ENCODE results near the gene C7orf57.
"Not testable (repeated sequence)": the region's sequence is repeated elsewhere in the genome, so short reads cannot be mapped to it uniquely, and the experiment has no call there.

Gene C7orf57

GRCh38 chr7:48038815-48039506, 3.6 kb downstream of the C7orf57 start:
- no peak for DNase-seq

GRCh38 chr7:48040944-48041652, 5.8 kb downstream of the C7orf57 start:
- DNase-seq: no peak

GRCh38 chr7:48041653-48041970, 6.3 kb downstream of the C7orf57 start:
- DNase-seq: no peak

- DNase-seq: no peak
These were observed 6.9 kb downstream of the C7orf57 start for GRCh38 chr7:48042216-48042615.

DNA sequence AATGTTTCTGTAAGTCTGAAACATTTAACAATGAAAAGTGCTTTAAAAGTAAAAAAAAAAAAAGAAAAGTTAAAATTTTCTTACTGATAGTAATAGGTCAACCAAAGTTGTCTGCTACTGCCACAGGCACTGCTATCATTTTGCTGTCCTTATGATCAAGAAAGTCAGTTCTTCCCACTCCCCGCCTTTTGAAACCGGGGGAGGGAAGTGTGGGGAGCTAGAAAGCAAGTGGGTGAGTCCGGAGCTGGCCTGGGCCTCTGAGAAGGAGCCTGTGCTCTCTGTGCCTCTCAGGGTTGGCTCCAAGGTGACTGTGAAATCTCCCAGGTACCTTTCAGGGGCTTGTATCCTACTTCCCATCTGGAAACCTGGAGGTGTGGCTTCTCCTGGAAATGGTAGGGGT, 7.3 kb downstream of the C7orf57 start:
- no peak for DNase-seq

DNA sequence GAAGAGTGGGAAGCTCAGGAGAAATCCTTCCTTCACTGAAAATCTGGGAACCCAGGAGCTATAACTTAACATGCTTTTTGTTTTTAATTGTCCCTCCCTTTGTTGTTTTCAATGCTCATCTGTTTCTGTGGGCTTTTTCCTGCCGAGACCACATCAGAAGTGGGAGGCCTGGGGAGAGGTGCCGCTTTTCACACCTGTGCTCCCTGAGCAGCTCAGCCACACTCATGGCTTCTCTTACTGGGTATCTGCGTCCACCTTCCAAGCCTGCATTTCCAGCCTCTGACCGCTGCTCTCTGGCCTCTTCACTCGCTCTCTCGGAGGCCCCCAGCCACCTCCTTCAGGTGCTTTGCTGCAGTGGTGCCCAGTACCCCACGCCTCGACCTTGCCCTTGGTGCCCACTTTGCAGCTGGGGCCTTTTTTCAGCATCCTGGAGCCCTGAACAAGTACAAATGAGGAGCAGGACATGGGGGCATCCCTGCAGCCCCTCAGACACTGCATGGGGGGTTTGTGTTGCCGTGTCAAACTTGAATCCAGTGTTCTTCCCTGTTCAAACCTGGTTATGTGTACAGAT, 9.9 kb downstream of the C7orf57 start:
- no peak for DNase-seq

DNA sequence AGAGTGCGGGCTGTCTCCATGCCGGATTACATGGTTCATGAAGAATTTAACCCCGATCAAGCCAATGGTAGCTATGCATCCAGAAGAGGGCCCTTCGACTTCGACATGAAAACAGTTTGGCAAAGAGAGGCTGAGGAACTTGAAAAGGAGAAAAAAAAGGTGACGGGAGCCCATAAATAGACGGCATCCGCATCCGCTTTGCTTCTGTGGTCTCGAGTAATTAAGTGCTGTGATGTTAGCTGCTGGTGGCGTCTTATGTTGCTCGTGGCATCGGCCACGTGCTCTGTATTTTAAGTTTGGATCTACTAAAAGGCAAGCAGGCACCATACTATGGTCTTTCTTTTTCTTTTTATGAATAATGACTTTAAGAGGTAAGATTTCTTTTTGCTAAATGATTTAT, 11.1 kb downstream of the C7orf57 start:
- DNase-seq: no peak

- DNase-seq: no peak
These were observed 12.8 kb downstream of the C7orf57 start for GRCh38 chr7:48048113-48048512.

GRCh38 chr7:48049850-48050249, 14.5 kb downstream of the C7orf57 start:
- no peak for DNase-seq

DNA sequence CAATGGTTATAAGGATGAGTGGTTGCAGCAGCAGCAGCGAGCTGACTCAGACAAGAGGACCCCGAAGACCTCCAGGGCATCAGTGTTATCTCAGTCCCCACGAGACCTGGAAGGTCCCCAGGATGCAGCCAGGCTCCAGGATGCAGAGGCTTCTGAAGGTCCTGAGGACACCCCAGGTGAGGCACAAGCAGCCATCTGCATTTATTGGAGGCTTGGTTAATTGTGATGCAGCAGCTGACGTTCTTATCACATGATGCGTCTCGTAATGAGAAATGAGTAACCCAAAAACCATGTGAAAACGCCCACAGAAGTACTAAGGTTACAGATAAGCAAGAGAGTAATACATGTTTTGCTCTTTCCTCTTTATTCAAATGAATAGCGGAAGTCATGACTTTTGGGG, 17.4 kb downstream of the C7orf57 start:
- DNase-seq: no peak

- no peak for DNase-seq
These were observed 18.4 kb downstream of the C7orf57 start for GRCh38 chr7:48053736-48054135.

DNA sequence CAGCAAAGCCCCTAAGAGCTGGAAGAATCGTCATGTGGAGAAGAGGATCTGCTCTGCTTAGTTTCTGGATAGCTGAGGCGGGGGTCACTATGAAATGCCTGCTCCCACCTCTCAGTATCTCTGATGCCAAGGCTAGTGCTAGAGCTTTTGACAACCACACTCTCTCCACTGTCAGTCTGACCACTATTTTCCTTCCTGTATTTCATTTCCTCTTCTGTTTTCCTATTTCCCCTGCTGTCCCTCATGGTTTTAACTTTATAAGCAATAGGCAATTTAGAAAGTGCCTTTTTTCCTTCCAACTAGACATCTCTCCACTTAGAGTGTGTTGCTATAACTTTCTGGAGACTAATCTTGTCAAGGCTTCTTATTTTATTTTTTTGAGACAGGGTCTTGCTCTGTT, 23.6 kb downstream of the C7orf57 start:
- no peak for DNase-seq

GRCh38 chr7:48059706-48060105, 24.4 kb downstream of the C7orf57 start:
- no peak for DNase-seq

- no peak for DNase-seq
These were observed 28.6 kb downstream of the C7orf57 start for GRCh38 chr7:48063985-48064384.

- DNase-seq: no peak
These were observed 32.1 kb downstream of the C7orf57 start for GRCh38 chr7:48067475-48067874.

DNA sequence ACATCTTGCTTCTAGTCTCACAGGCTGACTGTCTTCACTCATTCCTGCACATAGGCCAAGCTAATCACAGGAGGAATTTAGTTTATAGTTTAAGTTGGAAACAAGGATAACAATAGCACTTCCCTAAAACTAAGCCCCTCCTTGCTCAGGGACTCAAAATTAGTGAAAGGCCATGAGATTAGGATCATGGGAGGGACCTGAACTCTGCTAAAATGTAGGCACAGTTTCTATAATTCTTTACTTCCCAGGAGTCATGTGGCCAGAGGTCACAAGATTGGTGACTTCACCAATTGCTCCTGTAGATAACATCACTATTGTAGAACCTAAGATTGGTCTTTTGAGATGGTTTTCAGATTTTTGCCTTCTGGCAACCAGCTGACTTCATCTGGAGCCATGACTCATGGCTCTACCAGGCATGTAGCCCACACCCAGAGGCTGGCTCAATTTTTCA, 38.9 kb downstream of the C7orf57 start:
- DNase-seq: no peak

GRCh38 chr7:48077423-48077822, 42.1 kb downstream of the C7orf57 start:
- no peak for DNase-seq

GRCh38 chr7:48078470-48078869, 43.1 kb downstream of the C7orf57 start:
- DNase-seq: no peak

- not testable (repeated sequence) for DNase-seq
These were observed 47.0 kb downstream of the C7orf57 start for GRCh38 chr7:48082378-48082777.

DNA sequence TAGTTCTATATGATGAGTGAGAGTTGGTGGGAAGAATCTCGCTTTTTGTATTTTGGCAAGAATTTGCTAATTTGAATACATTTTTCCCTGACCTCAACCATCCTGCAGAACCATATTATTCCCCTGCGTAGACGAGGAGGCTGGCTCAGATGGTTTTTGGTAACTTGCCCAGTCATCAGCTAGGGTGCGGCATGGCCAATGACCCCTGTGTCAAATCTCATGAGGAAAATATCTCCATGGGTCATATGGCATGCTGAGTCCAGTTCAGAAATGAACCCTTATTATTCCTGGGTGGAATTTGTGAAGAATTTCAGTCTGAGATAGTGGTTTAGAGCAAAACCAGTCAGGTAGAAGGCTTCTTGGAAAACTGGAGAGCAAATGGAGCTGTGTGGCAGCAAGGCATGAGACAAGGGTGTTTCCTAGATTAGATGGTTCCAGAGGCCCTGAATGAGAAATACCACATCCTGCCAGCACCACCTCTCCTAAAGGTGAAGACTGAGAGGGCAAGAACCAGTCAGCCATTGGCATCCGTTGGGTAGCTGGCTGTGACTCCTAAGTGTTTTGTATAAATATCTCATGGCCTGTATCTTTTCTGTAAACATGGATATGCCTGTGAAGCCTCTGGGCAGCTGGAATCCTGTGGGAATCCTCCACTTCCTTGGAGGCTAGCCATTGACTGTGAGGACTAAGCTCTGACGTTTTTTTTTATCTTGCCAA, 47.9 kb downstream of the C7orf57 start:
- no peak for DNase-seq

DNA sequence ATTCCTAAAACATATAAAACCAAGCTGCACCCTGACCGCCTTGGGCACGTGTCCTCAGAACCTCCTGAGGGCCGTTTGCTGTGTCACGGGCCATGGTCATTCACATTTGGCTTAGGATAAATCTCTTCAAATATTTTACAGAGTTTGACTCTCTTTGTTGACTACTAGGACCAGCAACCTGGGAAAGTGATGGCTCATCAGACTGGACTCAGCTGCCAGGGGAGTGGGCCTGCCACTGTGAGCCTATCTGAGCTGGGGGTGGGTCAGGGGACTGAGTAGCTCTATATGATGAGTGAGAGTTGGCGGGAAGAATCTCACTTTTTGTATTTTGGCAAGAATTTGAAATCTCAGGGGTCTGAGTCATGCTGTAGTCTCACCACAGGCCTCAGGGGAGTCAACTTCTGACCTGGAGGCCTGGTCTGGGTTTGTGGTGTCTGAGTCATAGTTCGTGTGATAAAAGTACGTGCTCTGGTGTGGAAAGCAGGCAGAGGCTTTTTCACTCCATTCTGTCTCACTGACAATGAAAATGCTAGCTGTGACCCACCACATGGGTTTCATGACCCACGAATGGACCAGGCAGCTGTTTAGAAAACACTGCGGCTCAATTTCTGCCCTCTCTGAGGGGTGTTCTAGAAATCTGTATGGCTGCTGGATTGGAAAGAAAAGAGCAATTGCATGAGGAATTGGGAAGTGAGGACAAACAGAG, 49.5 kb downstream of the C7orf57 start:
- DNase-seq: peak; percentile 43

DNA sequence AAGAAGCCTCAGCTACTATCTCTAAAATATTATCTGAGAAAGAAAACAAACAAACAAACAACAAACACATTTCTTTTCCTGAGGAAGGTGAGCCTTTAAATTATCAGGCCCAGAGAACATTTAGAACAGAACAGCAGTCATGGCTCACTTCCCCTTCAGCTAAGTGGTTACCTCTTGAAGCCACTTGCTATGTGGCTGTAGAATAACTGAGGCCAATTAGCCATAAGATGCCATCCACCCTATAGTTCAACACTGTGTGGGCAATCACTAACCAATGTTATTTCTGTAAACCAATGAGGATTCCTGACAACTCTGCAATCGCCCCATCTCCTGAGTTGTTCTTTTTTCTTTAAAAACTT, 50.1 kb downstream of the C7orf57 start:
- DNase-seq: no peak

DNA sequence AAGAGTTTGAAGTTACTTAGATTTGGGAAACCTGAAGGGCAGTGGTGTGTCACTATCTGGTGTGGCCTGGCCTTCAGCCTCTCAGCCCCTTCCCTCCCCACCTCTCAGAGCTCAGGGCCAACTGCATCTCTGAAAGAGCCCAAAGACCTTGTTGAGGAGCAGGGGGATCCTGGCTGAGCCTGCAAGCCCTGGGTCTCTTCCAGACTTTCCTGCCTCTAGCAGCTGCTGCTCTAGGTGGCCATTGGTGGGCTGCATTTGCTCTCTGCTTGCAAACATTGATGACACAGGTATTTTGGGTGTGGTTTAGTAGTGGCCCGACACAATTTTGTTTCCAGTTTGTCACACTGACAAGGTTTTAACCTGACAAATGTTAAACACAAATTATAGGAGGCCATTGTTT, 50.6 kb downstream of the C7orf57 start:
- no peak for DNase-seq
